Stomach (tissue), 4 donors: Measurements from ENCODE around the gene FSTL4.

ENCODE experiments used
- EP300 ChIP-seq: sonication (generic); formaldehyde crosslinking; IDR thresholded peaks from one replicate; pipeline ENCODE4 v1.6.1; 2017; ENCODE audit warnings: antibody characterized with exemption
- POLR2A ChIP-seq, 4 donors: fragments of 450-650 bp; IDR thresholded peaks; one replicate each; pipeline ENCODE4 v1.6.1; 2016; ENCODE audit warnings: antibody characterized with exemption in 4 of 4, control low read depth in 2 of 4, mild to moderate bottlenecking in 1 of 4, moderate library complexity in 1 of 4
- POLR2AphosphoS5 ChIP-seq, 3 donors: sonication (generic); formaldehyde crosslinking; IDR thresholded peaks; one replicate each; pipeline ENCODE4 v1.6.1; 2016; ENCODE audit warnings: antibody characterized with exemption in 3 of 3
- TF ChIP-seq, protein P1 (sequence below), 7 experiments: fragments of 450-650 bp in 4 of 7; fragments of 200-600 bp in 3 of 7; sonication (generic) in 3 of 7; IDR thresholded peaks; one replicate each; pipeline ENCODE4 v1.5.1; 2016 to 2019; ENCODE audit warnings: antibody characterized with exemption in 7 of 7, control low read depth in 2 of 7, mild to moderate bottlenecking in 1 of 7

DNA sequence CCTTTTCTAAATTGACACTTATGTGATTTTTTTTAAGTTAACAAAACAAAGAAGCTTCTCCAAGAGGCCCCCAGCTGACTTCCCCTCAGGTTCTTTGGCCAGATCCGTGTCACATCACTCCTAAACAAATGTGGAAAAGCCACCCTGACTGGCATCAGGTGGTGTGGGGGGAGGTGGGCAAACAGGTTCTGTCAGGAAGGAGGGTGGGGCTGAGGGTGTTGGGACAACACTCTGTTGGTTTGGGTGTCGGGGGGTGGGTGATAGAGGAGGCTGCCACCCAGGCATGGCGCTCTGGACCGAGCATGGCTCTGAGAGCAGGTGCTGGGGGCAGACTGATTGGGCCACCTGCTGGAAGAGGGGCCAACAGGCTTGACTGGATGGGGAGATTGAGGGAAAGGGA lies 349.7 kb downstream of the FSTL4 start:
- TF ChIP-seq, protein P1, sequence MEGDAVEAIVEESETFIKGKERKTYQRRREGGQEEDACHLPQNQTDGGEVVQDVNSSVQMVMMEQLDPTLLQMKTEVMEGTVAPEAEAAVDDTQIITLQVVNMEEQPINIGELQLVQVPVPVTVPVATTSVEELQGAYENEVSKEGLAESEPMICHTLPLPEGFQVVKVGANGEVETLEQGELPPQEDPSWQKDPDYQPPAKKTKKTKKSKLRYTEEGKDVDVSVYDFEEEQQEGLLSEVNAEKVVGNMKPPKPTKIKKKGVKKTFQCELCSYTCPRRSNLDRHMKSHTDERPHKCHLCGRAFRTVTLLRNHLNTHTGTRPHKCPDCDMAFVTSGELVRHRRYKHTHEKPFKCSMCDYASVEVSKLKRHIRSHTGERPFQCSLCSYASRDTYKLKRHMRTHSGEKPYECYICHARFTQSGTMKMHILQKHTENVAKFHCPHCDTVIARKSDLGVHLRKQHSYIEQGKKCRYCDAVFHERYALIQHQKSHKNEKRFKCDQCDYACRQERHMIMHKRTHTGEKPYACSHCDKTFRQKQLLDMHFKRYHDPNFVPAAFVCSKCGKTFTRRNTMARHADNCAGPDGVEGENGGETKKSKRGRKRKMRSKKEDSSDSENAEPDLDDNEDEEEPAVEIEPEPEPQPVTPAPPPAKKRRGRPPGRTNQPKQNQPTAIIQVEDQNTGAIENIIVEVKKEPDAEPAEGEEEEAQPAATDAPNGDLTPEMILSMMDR (IDR thresholded peaks at IDR 0.05): no peak
- TF ChIP-seq POLR2A (IDR thresholded peaks at IDR 0.05) (no peak), EP300 (no peak), POLR2AphosphoS5 (IDR thresholded peaks at IDR 0.05) (no peak)
